NCI-H2081 (cell line): ENCODE data around the gene GRIA1.

ENCODE experiments used
- DNase-seq, 2 experiments: peaks; one replicate each; lab custom pipeline; 2025; lab: John Stamatoyannopoulos, UW

Gene GRIA1

DNA sequence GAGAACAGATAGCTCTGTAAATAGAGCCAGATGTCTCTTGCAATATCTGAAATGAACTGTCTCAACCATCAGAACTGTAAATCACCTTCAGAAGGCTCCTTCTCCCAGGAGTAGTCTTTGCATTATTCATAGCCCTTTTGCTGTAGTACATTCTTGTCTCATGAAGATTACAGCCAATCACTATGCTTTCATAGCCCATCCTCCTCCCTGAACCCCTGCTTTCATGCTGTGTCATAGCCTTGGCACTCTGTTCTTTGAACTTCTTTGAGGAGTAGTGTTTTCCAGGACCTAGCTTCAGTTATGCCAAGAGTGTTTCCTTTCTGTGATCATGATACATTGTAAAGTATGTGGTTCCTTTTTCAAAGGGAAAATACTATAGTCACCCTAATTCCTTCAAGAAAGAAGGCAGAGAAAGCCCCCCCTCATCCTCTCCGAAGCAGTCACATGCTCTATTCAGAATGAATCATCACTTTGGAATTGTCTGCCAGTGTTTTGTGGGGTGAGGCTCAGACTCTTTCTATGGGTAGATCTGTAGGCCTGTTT is 61.1 kb downstream of the GRIA1 start:
- no peak for DNase-seq

DNA sequence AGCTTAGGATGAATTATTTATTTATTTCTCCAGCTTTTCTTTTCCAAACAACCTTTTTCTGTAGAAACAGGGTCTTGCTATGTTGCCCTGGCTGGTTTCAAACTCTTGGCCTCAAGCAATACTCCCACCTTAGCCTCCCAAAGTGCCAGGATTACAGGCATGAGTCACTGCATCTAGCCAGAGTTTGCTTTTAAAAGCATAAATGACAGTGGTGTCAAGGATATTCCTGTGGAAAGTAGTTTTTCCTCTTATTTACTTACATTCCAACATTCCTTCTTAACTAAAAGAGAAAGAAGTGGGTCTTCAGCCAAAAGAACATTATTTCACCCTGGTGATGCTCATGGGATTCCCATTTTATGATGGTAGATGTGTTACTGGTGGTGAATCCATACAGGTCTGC is 62.4 kb downstream of the GRIA1 start:
- DNase-seq, result no peak

DNA sequence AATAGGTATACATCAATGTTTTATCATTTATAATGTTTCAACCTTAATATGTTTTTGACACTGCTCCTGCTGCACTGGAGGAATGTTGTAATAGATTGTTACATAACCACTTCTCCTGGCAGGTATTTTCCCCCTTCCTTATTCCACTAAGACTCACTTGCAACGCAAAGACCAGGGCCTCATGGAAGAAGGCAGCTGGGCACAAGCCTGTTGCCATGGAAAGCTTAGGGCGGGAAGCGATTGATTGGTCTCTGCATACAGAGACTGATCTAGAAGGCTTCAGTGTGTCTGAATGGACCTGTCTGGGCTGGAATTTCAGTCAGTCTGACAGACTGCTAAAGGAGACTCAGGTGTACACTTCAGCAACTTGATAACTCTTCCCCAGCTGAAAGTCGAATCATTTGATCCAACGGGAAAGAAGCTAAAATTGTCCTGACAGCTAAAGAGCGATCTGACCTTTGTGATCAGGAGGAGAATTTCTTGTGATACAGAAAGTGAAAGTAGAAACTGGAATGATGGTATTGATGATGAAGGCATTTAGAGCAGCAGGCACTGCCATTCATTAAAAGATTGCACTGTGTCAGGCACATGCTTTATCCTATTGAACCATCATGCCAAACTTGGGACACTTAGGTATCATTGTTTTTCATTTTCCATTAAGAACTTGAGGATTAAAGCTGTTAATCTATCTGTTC is 65.1 kb downstream of the GRIA1 start:
- DNase-seq, result no peak

DNA sequence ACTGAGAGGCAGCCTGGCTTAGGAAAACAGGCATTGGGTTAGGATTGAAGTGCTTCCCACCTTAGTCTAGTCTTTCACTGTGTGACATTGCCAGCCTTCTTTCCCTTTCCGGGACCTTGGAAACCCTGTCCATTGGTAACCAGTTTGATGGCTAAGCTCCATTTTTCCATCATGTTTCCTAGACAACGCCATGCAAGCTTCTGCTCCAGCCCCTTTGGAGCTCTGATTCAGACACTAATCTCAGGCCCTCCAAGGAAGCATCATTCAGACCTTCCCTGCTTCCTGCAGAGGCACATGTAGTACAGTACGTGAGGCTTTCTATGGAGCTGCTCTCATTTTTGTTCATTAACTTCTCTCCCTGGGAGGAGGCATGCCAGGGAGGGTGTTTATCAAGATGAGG is 68.5 kb downstream of the GRIA1 start:
- DNase-seq, result no peak

DNA sequence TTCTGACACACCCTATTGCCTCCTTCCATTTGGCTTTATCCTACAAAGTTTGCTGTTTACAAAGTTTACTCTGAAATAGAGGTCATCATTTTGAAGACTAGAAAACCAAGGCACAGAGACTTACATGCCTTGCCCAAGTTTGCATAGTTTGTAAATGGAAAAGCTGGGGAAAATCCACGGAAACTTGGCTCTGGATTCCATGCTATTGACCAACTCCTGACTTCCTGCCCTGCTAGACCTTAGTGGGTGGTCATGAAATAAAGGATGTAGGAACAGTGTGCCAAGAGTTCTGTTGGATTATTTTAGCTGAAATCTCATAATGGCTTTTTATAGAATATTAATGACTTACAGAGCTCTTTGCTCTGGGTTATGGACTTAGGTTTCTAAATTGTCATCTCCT is 69.5 kb downstream of the GRIA1 start:
- no peak for DNase-seq

DNA sequence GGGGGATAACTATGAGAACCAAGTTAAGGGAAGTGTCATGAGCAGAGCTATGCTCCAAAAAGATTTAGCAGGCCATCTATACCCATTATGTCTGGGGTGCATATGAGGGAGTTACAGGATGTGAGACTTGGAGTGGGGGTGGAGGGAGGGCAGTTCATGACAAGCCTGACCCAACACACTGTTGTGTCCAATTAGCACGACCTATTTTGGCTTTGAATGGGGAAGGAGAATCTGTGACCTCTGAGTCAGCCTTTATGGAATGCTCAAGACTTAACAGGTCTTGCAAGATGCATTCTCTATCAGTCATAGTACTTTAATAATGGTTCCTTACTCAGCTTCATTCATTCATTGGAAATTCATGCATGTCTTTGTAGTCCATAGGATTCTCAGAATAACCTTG is 71.7 kb downstream of the GRIA1 start:
- no peak for DNase-seq

DNA sequence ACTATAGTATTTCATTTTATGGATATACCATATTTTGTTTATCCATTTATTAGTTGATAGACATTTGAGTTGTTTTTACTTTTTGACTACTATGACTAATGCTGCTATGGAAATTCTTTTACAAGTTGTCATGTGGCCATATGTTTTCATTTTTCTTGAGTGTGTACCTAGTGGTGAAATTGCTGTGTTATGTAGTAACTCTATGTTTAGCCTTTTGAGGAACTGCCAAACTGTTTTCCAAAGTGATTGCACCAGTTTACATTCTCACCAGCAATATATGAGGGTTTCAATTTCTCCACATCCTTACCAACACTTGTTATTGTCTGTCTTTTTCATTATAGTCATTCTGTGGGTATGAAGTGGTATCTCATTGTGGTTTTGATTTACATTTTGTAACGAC is 75.4 kb downstream of the GRIA1 start:
- DNase-seq, result no peak

DNA sequence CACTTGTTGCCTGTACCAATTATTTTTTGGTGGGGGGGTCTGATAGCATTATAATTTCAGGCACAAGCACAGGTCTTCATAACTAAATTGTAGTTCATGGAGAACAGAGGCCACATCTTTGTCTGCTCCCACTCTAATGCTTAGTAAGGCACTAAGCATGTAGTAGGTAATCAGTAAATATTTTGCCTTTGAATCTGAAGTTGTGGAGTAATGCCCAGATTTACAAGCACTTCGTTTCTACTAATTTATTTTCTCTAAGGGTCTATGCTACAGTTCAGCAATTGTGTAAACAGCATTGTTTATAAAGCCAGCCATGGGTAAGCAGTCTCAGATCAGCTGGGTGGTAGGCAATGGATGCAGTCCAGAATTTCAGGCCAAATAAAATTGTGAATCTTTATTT is 78.6 kb downstream of the GRIA1 start:
- no peak for DNase-seq

DNA sequence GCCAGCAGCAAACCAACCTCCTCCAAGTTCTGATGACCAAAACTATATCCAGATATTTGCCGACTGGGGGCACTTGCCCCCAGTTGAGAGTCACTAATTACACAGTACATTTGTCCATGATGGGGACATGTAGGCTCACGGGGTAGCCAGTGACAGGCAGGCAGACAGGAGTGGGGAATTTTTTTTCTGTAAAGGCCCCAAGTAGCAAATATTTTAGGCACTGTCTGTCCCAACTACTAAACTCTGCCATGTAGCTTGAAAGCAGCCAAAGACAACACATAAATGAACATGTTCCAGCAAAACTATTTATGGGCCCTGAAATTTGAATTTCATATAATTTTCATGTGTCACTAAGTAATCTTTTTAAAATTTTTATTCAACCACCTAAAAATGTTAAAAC is 80.7 kb downstream of the GRIA1 start:
- no peak for DNase-seq

DNA sequence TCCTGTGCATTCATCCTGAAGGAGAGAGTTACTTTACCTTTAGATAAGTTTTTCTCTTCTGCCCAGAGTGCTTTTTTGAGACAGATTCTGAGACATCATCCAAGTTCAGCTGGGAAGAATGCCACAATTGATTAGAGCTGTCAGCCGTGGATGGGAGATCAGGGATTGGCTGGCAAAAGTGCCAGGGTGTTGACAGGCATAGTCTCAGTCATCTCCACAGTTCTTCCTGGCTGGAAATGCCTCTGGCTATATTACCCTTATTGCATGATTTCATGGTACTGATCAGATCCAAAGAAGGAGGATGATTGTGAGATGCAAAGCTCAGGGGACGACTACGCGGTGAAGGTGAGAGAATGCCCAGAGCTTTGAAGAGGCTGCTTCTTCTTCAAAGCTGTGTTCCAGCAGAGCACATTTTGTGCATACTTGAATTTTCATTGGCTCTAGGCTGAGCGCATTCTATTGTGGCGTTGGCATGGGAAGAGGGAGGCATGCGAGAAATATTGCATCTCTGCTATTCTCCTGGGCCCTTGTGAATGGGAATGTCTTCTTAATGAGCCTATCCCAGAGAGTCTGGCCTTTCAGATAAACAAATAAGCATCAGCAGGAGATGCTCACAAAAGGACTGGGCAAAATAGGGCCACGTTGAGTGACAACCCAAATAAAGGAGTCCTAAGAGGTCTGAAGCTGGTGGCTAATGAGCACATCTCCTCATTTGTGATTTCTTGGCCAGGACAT is 82.1 kb downstream of the GRIA1 start:
- DNase-seq, result peak in 1 of 2 experiments; percentile 4

DNA sequence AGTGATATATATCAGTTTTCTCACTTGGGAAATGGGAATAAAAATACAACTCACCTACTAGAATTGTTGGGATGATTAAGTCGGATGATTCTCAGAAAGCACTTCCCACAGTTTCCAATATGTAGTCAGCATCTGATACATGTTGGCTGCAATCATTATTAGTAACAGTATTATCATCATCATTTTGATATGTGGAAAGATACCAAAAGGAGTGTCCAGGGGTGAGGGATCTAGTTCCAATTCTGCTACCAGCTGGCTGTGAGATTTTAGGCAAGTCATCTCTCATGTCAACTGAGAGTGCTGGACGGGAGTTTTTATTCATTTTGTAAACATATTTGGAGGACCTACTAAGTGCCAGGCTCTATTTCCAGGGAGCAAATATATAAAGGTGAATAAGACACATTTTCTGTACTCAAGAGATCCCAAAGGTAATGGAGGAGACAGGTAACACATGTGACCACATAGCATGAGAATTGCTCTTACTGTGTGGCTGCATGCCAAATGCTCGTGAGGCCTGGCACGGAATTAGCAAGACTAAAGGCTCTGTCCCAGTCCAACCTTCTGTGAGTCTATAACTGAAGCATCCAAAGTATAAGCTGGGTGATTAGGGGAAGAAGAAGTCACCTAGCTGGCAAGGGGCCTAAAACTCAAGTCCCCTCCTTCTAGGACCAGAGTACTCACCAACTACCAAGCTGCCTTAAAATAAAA is 83.0 kb downstream of the GRIA1 start:
- no peak for DNase-seq

DNA sequence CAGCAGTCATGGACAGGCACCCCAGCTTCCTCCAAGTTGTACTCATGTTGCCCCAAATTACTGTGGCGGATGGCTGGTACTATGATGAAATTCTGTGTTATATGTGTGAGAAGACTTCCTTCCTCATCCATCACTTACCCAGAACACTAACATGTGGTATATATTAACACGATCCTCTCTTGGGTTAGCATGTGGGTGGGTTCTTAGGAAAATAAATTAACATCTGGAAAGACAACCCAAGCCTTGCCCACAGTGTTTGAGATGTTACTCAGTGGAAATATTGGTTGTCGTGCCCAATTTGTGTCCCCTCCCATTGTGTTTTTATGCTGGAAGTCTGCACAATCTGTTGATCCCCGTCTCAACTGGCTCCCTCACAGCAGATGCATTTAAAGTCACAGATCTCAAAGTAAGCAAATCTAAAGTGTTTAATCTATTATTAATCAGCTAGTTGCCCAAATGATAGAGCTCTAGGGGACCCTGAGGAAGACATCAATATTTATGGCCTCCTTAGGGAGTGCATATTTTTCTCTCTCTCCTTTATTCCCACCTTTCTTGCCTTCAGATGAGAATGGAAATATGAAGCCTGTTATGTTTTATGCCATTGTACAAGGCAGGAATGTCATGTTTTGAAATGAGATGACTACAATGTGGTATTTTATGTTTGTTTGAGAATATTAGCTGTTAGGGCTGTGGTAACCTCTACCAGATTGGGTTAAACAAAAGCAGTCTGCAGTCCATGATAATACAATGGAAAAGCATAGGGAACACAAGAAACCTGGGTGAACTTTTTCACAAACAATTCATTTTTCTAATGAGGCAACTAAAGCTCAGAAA is 93.9 kb downstream of the GRIA1 start:
- no peak for DNase-seq

DNA sequence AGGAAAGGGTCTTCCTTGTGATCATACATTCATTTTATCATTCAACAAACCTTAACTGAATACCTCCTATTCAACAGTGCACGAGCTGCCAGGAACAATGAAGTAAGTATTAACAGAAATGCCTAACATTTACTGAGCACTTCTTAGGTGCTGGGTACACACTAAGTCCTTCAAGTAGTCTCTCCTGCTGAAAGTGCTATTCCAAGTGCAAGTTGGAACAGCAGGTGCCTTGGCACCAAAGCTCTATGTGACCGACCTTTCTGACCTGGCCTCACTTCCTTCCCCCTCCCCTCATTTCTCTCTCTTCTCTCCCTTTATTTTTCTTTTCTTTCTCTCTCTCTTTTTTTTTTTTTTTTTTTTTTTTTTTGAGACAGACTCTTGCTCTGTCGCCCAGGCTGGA is 94.5 kb downstream of the GRIA1 start:
- DNase-seq, result no peak

DNA sequence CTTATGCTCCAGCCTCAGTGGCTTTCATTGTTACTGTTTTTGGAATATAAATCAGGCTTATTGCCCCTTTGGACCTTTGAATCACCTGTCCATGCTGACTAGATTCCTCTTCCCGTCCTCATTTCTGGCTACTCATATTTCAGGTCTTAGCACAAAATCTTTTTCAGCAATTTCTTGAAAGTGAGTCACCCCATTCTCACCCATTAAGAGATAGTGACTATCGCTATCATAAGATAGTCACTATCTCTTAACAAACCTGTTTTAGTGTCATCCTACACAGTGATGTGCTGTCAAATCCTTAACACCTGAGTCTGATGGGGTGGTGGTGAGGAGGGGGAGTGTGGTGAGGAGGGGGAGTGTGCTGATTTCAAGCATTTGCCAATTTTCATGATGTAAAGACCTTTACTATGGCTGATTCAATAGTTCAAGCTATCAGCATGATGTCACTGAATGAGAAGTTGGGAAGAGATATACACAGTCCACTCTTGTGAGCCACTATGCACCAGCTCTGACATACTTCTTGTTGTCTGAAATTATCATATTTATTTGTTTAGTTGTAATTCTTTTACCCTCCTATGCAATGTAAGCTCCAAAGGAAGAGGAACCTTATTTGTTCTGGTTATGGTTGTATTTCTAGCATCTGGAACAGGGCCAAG is 95.3 kb downstream of the GRIA1 start:
- DNase-seq, result no peak

DNA sequence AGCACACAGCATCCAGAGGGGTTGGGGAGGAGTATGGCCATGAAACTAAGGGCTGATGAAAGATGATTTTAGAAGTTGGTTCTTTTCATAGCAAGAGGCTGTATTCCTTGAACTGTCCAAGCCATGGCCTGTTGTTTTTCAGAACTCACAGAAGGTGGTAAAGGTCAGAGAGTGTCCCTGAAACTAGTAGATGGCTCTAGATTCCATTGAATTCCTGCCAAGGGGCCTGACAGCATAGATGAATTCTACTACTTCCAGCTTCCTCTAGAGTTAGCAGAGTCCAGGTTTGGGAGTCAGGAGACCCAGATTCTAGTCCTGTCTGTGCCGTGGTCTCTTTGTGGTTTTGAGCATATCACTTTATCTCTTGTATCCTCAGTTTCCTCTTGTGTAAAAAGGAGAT is 101.6 kb downstream of the GRIA1 start:
- no peak for DNase-seq

DNA sequence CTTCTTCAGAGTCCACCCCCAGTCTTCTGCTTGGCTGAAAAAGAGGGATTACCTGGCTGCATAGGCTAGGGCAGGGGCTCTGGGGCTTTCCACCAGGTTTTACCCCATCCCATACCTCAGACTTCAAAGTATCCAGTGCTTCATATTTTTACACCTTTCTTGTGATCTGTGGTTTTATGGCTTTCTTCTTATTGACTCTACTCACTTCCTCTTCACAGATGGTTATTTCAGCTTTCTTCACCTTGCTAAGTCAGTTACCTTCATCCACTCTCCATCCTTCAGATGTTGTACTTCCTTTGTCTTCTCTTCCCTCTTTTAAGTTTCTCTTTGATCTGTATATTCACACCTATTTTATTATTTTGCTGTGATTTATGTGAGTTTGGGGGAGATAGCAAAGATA is 104.3 kb downstream of the GRIA1 start:
- no peak for DNase-seq

DNA sequence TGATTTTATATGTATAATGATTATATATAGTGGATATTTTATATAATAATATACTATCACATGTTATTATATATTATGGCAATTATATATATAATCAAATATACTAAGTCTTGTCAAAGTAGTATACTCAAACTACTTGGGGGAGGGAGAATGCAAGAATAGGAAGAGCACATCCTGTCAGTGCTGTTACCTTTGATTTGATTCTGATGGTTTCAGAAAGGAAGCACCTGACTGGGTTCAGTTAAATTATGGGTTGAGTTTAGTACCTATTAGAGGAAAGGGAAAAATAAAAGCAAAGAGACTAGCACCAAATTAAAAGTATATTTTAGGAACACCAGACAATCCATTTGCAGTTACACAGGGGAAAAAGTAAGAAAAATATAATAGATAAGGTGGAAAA is 107.6 kb downstream of the GRIA1 start:
- no peak for DNase-seq

DNA sequence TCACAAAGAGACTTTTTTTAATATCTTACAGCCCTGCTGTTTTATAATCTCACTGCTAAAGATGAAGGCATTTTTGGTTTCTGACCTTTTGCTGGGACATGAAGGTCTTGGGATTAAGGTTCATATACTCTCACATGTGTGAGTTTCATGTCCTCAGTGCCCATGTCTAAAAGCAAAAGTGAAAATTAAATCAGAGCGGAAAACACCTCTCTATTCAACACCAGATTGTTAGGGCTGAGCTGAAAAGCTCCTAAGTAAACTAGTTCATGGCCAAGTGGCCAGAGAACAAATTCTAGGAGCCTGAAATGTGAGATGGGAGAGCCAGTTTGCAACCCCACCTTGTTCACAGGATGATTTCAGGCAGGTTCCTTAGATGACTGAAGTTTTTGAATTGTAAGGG is 110.9 kb downstream of the GRIA1 start:
- no peak for DNase-seq

DNA sequence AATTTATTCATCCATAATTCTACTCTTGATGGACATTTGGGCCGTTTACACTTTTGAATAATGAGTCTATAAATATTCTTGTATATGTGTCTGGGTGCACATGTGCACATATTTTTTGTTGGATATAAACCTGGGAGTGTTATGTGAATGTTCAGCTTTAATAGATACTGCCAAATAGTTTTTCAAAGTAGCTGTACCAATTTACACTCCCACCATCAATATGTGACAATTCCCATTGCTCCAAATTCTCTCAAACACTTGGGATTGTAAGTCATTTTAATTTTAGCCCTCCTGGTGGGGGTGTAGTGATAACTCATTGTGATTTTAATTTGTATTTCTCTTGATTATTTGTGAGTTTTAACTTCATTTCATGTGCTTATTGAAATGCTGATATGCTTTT is 114.9 kb downstream of the GRIA1 start:
- DNase-seq, result no peak

DNA sequence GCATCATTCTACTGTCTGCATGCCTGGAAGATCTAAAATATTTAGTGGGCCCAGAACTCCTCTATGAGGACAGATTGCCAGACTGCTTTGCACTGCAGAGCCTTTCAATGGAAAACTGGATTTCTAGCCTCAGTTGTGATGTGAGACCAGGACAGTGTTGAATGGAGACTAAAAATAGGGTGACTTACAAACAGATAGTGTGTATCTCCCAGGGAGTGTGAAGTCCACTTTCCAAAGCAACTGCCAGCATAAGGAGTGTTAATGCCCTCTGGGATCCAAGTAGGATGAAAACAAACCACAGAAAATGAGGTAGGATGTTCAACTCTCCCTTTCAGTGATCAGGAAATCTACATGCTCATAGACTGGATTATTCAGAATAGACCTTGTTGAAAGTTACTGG is 119.5 kb downstream of the GRIA1 start:
- DNase-seq, result no peak

DNA sequence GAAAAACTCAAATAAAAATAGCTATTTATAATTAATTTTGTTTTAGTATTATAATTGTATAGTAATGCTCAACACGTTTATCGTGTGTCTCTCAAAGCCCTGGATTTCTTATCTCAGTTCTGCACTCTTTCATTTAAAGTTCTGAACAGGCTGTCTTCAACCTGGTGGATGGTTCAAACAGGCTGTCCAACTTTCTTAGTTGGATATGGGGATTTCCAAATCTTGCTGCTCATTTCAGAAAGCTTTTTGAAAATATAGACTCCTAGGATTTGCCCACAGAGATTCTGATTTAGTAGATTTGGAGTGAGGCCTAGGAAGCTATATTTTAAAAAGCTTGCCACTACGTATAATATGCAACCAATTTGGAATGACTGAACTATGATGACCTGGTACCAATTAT is 120.3 kb downstream of the GRIA1 start:
- DNase-seq, result no peak

DNA sequence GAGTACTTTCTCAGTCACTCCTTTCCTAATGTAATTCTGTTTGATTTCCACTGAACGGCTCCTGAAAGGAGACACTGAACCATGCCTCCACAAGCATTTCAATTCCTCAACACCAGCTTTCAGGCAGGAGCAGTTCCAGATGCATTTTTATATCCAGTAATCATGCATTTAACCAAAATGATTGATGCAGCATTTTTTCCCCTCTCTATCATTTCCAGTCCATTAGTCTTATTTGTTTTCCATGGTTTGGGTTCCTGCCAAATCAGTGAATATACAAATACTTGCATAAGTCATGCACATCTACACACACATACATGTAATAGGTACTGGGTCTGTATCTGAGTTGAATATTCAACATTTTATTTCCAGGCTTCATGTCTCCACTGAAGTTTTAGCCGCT is 122.7 kb downstream of the GRIA1 start:
- DNase-seq, result peak; percentile 22 to 65
